GM21576 (cell line): ENCODE data around the gene GALNT6.

Source experiments
- ATAC-seq: cut with Tn5 transposase; IDR thresholded peaks from one replicate; pipeline ENCODE4 v1.9.1; 2021; ENCODE audit warnings: mild to moderate bottlenecking, moderate library complexity; ENCODE audit not compliant: unreplicated experiment

GALNT6 gene

GRCh38 chr12:51406859-51407258 lies 15.7 kb upstream of the GALNT6 start:
- no peak for ATAC-seq

DNA sequence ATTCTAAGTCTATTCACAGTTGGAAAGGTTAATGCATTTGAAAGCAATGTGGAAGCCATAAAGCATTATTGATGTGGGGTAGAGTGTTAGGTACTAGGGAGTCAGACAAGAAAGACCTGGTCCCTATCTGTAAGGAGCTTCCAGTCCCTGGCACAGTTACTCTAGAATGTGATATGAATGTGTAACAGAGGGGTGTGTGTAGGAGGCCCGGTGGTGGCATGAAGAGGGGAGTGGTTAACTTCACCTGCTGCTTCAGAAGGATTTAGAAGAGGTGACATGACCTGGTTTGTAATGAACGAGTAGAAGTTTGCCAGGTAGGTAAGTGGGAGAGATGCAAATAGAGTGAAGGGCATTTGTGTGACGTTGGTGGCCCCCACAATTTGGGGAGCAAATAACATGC lies 15.1 kb upstream of the GALNT6 start:
- no peak for ATAC-seq

DNA sequence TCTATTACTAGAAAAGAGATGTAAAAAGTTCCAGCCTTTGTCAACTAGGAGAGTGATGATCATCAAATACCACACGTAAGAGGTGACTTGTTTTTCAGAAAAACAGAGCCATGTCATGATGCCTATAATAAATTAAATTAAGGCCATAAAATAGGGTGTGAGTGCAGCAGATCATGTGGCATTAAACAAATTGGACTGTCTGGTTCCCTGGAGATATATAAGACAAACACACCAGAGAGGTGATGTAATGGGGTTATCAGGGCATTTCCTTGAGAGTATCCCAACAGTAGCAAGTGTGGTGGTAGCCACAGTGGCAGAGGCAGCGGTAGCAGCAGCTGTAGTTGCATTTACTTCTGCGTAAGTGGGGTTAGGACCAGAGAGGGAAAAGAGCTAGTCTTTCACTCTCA lies 14.6 kb upstream of the GALNT6 start:
- no peak for ATAC-seq

DNA sequence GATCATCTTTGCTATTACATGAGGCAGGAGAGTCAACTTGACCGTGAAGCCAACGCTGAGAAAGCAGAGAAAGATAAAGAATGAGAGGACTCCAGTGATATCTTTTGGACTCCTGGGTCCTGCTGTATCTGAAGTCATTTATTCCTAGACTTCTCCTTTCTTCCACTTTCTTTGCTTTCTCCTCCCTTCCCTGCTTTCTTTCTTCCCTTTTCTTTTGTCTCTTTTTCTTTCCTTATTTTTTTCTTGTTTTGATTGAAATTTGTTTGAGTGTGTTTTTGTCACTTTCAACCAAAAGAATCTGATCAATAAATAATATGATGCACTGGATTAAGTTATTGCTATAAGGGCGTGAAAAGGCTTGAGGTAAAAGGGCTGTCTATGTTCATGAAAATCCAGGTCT lies 13.4 kb upstream of the GALNT6 start:
- ATAC-seq: no peak

- ATAC-seq: no peak
Measured at GRCh38 chr12:51403681-51404136, 12.5 kb upstream of the GALNT6 start.

DNA sequence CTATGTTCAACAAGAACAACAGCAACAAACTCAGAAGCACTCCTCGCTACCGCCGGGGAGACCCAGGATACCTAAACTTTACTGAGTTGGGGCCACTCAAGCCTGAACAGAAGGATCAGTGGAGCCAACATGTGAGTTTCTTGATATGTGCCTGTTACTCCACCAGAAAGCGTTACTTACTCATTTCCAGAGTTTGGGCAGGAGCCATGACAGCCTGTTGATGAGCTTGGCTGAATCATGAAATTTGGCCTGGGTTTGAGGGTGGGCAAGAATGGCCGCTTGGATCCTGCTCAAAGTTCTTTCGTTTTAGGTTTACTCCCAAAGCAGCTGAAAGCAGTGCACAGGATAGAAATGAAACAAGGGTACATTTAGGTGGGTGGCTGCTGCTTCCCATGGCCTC lies 12.0 kb upstream of the GALNT6 start:
- ATAC-seq: no peak

DNA sequence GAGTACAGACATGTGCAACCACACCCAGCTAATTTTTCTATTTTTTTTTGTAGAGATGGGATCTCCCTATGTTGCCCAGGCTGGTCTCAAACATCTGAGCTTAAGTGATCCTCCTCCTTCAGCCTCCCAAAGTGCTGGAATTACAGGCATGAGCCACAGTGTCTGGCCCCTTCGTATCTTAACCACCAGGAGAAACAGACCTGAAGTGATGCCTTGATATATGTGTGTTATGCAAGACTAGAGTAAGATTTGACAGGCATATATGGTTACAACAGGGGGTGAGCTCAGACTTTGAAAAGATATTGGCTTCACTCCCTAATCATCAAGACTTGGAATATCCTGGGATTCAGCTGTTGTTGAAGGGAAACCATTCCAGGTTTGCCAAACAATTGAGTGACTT lies 10.7 kb upstream of the GALNT6 start:
- ATAC-seq: no peak

DNA sequence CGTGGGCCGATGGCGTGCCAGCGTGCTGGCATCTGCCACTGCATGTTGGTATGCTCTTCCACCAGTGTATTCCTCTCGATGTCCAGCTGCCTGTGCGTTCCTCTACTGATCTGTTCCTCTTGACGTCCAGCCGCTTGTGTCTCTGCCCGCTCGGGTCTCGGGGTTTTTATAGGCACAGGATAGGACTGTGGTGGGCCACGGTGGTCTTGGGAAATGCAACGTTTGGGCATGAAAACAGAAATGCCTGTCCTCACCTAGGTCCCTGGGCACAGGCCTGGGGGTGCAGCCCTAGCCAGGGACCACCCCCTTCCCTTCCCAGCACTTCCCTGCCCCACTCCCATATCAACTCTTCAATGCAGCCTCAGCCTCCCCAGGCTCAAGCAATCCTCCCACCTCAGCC lies 10.3 kb upstream of the GALNT6 start:
- ATAC-seq: no peak

GRCh38 chr12:51401020-51401419 lies 9.8 kb upstream of the GALNT6 start:
- ATAC-seq: no peak

DNA sequence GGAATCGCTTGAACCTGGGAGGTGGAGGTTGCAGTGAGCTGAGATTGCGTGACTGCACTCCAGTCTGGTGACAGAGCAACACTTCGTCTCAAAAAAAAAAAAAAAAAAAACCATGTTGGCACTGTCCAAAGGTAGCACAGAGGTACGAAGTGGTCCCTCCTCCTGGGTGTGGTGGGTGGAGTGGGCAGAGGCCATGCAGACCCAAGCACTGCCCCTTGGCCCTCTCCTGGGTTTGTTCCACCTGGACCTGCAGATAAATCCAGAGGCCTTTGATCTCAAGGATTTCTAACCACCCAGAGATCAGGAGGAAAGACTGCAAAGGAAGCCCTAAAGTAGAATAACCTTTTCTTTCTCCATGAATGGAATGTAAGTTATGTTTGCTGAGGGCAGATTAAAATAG lies 8.7 kb upstream of the GALNT6 start:
- ATAC-seq: no peak

- ATAC-seq: no peak
Measured at GRCh38 chr12:51397670-51398069, 6.5 kb upstream of the GALNT6 start.

DNA sequence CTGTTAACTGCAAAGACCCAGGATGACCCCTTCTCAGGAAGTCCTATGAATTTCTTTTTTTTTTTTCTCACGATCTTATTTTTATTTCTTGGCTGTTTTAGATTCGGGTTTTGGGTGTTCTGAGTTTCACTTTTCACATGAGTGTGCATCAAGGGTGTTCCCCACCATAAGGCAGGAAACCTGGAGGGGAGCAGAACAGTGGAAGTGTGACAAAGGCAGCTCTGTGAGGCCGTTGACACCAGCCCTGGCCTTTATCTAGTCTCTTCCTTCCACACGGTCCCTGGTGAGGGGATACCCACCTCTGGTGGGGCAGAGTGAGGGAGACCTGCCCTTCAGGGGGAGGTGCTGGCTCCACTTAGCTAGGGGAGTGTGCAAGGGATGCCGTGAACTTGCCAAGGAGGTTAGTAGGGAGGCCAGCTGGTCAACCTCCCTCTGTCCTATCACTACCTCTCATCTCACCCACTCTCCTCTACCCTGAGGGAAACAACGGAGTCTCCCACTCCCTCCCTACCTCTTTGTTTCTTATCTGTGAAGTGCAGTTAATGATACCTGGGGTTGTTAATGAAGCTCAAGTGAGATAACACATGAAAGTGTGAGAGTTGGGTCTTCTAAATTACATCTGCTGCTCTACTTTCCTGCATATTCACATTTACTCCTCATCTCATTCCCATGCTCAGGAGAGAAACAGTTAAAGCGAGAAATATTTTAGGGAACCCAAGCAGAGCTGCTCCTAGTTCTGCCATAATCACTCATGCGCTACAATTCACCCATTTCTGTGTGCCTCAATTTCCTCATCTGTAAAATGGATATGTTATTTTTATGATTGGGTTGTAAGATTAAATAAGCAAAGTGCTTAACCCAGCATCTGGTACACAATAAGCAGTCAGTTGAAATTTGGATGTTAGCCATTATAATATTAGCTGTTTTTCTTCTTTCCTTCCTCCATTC lies 4.4 kb upstream of the GALNT6 start:
- peak; percentile 40 for ATAC-seq

- ATAC-seq: no peak
Measured at GRCh38 chr12:51393676-51394545, 2.7 kb upstream of the GALNT6 start.

DNA sequence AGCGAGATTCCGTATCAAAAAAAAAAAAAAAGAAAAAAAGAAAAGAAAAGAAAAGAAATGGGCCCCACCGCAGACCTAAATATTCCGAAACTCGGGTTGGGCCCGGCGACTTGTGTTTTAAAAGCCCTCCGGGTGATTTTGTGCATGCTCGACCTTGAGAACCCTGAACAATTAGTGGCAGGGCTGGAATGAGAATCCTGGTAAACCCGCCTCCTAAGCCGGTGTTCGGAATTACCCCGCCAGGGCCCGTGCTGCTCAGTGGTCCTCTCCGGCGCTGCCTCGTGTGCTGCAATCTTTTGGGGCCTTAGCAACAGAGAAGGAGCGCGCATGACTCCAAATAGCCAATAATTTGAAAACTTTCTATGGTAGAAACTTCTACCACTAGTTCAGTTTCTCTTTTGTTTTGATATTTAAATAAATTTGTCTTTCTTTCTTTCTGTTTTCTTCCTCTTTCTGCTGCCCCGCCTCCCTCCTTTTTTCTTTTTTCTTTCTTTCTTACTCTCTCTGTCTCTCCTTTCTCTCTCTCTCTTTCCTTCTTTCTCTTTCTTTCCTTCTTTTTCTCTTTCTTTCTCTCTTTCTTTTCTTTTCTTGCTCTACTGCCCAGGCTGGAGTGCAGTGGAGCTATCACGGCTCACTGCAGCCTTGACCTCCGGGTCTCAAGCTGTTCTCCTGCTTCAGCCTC lies 1.5 kb upstream of the GALNT6 start:
- no peak for ATAC-seq

DNA sequence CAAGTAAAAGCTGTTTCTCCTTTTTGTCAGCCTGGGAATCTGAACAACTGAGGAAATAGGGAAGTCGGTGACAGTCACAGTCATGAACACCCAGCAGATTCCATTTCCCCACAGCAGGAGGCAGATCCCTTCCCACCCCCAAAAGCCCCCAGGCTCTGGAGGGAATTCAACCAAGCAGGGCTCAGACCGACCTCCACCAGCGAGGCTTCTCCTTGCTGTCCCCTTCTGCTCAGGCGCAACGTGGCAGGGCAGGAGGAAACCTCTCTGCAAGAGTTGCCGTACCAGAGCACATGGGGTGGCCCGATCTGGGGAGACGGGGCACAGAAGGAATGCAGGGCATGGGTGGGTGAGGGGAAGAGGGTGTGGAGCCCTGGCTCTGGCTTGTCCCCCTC lies 319 bp downstream of the GALNT6 start:
- ATAC-seq: peak; percentile 13

- ATAC-seq: no peak
Measured at GRCh38 chr12:51390457-51390856, 749 bp downstream of the GALNT6 start.

DNA sequence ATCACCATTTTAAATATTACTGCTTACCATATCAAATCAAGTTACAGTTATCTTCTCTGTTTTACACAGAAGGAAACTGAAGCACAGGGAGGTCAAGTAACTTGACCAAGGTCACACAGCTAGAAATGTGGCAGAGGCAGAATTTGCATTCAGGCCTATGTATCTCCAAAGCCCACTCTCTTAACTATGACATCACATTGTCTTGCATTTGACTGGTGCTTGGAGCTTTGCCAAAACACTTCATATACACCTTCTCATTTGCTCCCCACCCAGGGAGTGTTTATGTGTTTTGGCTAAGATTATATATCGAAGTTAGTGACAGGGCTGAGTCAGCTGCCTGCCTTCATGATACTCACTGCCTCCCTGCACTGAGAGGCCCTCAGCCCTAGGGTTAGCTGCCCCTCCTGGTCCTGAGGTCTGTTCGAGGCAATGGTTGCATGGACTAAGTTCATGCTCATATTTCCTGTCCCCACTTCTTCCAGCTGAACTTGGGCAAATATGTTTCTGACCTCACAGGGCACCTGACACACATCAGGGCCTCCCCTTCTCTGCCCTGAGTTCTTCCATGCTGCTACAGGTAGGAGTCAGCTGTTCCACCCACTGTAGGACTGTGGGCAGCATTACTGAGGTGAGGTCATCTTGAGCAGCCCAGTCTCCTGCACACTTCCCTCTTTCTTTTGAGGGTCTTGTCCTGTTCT lies 1.8 kb downstream of the GALNT6 start:
- no peak for ATAC-seq

- no peak for ATAC-seq
Measured at GRCh38 chr12:51388846-51389245, 2.4 kb downstream of the GALNT6 start.

- no peak for ATAC-seq
Measured at GRCh38 chr12:51388069-51388799, 3.0 kb downstream of the GALNT6 start.

- ATAC-seq: no peak
Measured at GRCh38 chr12:51386351-51386750, 4.9 kb downstream of the GALNT6 start.
